HG02642 (cell line): ENCODE measurements around the gene MME.

ENCODE experiments used
- ATAC-seq: cut with Tn5 transposase; IDR thresholded peaks from one replicate; pipeline ENCODE4 v1.9.1; 2021; ENCODE audit warnings: mild to moderate bottlenecking; ENCODE audit not compliant: unreplicated experiment, poor library complexity

Gene MME

DNA sequence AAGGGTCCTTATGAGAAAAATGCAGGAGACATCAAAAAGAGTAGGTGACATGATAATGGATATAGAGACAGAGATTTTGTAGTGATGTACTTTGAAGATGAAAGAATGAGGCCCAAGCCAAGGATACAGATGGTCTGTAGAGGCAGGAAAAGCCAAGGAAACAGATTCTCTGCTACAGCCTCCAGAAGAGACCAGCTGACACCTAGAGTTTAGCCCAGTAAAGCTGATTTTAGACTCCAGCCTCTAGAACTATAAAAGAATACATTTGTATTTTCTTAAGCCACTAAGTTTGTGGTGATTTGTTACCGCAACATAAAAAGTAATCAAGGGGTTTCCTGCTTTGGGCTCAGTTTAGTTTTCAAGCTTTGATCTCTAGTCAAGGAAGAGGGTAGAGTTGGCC is 148.6 kb downstream of the MME start:
- ATAC-seq: no peak

DNA sequence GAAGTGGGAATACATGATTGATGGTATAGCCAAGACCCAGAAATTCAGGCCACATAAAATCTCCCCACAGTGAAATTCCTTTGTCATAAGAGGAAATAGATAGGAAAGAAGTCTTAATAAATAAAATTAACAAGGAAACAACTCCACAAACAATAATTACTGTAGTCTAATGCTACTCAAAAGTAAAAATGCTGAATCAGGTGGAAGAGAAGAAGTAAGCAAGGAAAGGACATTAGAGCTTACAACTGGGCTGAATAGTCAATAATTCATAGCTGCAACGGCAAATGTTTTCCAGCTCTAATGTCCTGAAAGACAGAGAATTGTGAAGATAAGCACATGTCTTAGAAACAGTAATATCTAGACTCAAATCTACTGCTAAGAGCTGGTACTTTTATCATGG is 149.0 kb downstream of the MME start:
- no peak for ATAC-seq

DNA sequence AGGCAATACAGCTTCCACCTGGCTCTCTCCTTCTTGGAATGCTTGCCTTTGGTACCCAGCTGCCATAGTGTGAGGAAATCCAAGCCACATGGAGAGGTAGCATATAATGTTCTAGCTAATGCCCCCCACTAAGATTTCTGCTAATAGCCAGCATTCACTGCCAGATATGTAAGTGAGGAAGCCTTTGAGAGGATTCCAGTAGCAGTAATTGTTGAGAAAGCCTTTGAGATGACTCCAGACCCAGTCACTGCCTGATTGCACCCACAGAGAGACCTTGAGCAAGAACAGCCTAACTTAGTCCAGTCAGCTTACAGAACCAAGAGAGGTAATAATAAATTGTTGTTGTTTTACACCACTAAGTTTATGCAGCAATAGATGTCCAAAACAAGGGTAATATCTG is 150.3 kb downstream of the MME start:
- no peak for ATAC-seq

DNA sequence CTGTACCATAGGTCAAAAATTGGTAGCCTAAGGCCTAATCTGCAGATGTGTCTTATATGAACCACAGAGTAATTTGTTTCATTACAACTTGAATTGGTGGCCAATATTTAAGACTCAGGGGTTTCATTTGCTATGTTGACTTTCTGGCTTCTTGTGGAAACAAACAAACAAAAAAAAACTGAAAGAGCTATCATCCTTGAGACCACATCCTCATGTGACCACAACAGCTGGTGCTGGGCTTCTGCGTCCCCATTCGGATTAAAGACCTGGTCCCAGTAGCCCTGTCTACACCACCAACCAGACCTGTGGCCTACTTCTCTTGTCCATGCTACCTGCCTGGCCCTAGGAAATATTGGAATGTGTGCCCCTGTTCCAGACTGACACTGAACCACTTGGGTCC is 151.7 kb downstream of the MME start:
- ATAC-seq: no peak

DNA sequence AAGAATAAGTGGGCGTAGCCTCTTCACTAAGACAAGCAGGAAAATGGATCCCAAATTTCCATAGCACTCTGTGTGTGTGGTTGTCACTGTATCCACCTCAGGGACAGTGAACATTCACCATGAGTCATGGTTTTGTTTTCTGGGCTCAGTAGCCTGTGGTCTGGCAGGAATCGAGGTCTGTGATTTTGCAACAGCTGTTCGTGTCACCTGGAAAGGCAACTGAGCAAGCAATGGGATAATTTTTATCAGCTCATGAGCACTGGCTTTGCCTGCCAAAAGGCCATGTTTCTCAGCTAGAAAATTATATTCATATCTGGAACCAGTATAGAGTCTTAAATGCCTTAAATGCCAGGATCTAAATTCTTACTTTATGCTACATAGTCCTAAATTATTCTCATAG is 152.5 kb downstream of the MME start:
- no peak for ATAC-seq

DNA sequence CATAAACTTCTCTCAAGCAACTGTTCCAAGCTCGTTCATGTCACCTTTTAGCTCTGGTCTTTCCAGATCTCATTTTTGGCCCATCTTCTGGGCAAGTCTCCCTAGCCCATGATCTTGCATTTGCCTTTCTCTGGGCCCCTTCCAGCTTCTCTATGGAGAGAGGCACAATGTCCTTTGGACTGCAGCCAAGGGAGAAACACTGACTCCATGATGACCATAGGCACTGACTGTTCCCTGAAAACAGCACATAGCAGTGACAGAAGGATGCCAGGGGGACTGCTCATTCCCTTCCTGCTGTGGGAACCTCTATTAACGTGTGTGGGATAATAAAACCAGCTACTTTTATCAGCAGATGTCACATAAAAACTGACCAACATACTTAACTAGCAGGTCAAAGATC is 153.1 kb downstream of the MME start:
- ATAC-seq: no peak
